Vagina (tissue), 2 donors: ENCODE data around the gene AMN1. TPM values are rescaled to one million over a fixed set of nuclear protein-coding genes. Genes with fewer than 3 reads are reported as not detected.

Experiments
- DNase-seq, 2 donors: peaks; one replicate each; pipeline ENCODE4 v3.0.0-alpha.2; 2017; ENCODE audit errors: extremely low spot score in 2 of 2
- H3K27ac ChIP-seq: fragments of 200-600 bp; sonication (generic); one replicate; pipeline ENCODE4 v1.5.1; 2019
- H3K27me3 ChIP-seq: fragments of 200-600 bp; sonication (generic); one replicate; pipeline ENCODE4 v1.5.1; 2019
- H3K36me3 ChIP-seq, 2 donors: fragments of 200-600 bp; sonication (generic); one replicate each; pipeline ENCODE4 v1.5.1; 2017 to 2019
- H3K4me1 ChIP-seq: fragments of 200-600 bp; sonication (generic); one replicate; pipeline ENCODE4 v1.5.1; 2019
- H3K4me3 ChIP-seq, 2 donors: fragments of 200-600 bp; sonication (generic); 1 replicate in 1 of 2; 2 replicates in 1 of 2; pipeline ENCODE4 v1.5.1; 2016 to 2019
- H3K9me3 ChIP-seq: fragments of 200-600 bp; sonication (generic); one replicate; pipeline ENCODE4 v1.5.1; 2019
- POLR2A ChIP-seq, 2 donors: fragments of 450-650 bp; IDR thresholded peaks; one replicate each; pipeline ENCODE4 v1.6.1; 2017; ENCODE audit warnings: antibody characterized with exemption in 2 of 2, mild to moderate bottlenecking in 2 of 2, moderate library complexity in 2 of 2
- POLR2AphosphoS5 ChIP-seq, 2 donors: sonication (generic); formaldehyde crosslinking; IDR thresholded peaks; one replicate each; pipeline ENCODE4 v1.9.0; 2017; ENCODE audit warnings: antibody characterized with exemption in 2 of 2, mild to moderate bottlenecking in 2 of 2, low read depth in 1 of 2; ENCODE audit not compliant: insufficient read depth in 1 of 2
- intact Hi-C: fragments of 100-400 bp; cut with DNase I; formaldehyde crosslinking; loops from one replicate; pipeline ENCODE4 v1.15.1; 2023
- total RNA-seq: library from RNA; depleted of rRNA; stranded (reverse); fragments of >200 nt; gene quantifications from one replicate; pipeline ENCODE4 v1.2.3, GENCODE V29; 2016
- TF ChIP-seq, protein P1 (sequence below), 3 experiments: fragments of 450-650 bp in 2 of 3; fragments of 200-600 bp in 1 of 3; sonication (generic) in 1 of 3; IDR thresholded peaks; one replicate each; pipeline ENCODE4 v1.5.1; 2017 to 2019; ENCODE audit warnings: antibody characterized with exemption in 3 of 3, mild to moderate bottlenecking in 2 of 3, moderate library complexity in 2 of 3

AMN1 gene
- total RNA-seq, 1 donor from 2014 or later = 5.9 TPM

DNA sequence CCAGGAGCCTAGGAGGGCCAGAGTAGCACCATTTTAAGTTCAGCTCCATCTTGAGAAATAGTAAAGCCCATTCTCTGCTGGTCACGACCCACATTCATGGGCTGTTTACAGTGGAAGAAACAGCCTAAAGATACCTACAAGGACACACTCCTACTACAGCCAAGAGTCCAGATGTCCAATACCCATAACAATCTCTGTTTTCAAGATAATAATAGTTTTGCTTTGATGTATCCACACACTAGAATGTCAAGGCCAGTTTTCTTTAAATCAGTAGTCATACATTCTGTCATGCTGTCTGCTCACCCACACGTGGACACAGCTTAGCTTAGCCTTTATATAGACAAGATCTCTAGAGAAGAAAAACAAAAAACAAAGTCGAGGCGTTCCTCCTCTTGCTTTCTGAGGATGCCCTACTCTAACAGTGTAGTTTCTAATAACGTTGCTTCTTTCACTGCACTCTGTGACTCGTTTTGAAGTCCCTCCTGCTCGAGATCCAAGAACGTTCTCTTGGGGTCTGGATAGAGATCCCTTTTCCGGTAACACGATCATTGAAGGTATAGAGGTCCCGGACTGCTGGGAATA, 87.2 kb downstream of the AMN1 start:
- no peaks in the 10 kb centered on the region for H3K27me3 ChIP-seq
- no peak for DNase-seq
- intact Hi-C loops = no loop called here
- H3K9me3 ChIP-seq = no peaks in the 10 kb centered on the region
- no peaks in the 10 kb centered on the region for H3K4me1 ChIP-seq
- TF ChIP-seq, protein P1, sequence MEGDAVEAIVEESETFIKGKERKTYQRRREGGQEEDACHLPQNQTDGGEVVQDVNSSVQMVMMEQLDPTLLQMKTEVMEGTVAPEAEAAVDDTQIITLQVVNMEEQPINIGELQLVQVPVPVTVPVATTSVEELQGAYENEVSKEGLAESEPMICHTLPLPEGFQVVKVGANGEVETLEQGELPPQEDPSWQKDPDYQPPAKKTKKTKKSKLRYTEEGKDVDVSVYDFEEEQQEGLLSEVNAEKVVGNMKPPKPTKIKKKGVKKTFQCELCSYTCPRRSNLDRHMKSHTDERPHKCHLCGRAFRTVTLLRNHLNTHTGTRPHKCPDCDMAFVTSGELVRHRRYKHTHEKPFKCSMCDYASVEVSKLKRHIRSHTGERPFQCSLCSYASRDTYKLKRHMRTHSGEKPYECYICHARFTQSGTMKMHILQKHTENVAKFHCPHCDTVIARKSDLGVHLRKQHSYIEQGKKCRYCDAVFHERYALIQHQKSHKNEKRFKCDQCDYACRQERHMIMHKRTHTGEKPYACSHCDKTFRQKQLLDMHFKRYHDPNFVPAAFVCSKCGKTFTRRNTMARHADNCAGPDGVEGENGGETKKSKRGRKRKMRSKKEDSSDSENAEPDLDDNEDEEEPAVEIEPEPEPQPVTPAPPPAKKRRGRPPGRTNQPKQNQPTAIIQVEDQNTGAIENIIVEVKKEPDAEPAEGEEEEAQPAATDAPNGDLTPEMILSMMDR (IDR thresholded peaks at IDR 0.05) = no peak
- TF ChIP-seq POLR2AphosphoS5 (IDR thresholded peaks at IDR 0.05; ENCODE audit: insufficient read depth in 1 of 2, low read depth in 1 of 2) (no peak), POLR2A (IDR thresholded peaks at IDR 0.05) (no peak)
- no peaks in the 10 kb centered on the region for H3K36me3 ChIP-seq
- H3K27ac ChIP-seq = no peak overlapping the region
- no peak overlapping the region for H3K4me3 ChIP-seq

DNA sequence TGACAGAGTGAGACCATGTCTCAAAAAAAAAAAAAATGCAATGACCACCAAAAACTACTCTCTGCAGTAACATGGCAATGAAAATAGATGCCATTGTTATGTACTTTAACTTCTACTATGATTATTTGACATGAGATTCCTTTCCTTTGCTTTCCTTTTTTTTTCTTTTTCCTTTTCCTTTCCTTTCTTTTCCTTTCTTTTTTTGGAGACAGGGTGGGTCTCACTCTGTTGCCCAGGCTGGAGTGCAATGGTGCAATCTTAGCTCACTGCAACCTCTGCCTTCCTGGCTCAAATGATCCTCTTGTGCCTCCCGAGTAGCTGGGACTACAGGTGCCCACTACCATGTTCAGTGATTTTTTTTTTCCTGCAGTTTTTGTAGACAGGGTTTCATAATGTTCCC, 94.2 kb downstream of the AMN1 start:
- no peaks in the 10 kb centered on the region for H3K36me3 ChIP-seq
- intact Hi-C loops = loop anchor here (5.0 to 10.0 kb wide), 2 partner anchors 232 to 380 kb away; no protein-coding TSS in a partner anchor
- H3K4me3 ChIP-seq = no peak overlapping the region
- H3K9me3 ChIP-seq = no peaks in the 10 kb centered on the region
- TF ChIP-seq, protein P1 (IDR thresholded peaks at IDR 0.05) = no peak
- TF ChIP-seq POLR2AphosphoS5 (IDR thresholded peaks at IDR 0.05; ENCODE audit: insufficient read depth in 1 of 2, low read depth in 1 of 2) (no peak), POLR2A (IDR thresholded peaks at IDR 0.05) (no peak)
- DNase-seq = no peak
- no peak overlapping the region for H3K27ac ChIP-seq
- no peaks in the 10 kb centered on the region for H3K27me3 ChIP-seq
- peaks cover 8% of the 10 kb centered on the region for H3K4me1 ChIP-seq

DNA sequence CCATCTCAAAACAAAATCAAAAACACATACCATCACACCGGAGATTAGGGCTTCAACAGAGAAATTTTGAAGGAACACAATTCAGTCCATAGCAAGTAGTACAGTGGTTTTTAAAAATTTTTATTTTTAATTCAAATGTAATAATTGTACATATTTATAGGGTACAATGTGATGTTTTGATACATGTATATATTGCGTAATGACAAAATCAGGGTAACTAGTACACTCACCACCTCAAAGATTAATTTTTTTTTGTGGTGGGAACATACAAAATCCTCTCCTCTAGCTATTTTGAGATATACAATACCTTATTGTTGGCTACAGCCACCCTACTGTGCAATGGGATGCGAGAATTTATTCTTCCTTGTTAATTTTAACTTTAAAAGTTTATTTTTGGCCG, 95.4 kb downstream of the AMN1 start:
- H3K9me3 ChIP-seq = no peaks in the 10 kb centered on the region
- no peak overlapping the region for H3K27ac ChIP-seq
- intact Hi-C loops = loop anchor here (10.0 kb wide), 1 partner anchor 379 kb away; no protein-coding TSS in a partner anchor
- H3K4me3 ChIP-seq = no peak overlapping the region
- no peaks in the 10 kb centered on the region for H3K36me3 ChIP-seq
- DNase-seq = no peak
- H3K27me3 ChIP-seq = no peaks in the 10 kb centered on the region
- peaks cover 11% of the 10 kb centered on the region for H3K4me1 ChIP-seq
- TF ChIP-seq, protein P1 (IDR thresholded peaks at IDR 0.05) = no peak
- TF ChIP-seq POLR2A (IDR thresholded peaks at IDR 0.05) (no peak), POLR2AphosphoS5 (IDR thresholded peaks at IDR 0.05; ENCODE audit: insufficient read depth in 1 of 2, low read depth in 1 of 2) (no peak)

DNA sequence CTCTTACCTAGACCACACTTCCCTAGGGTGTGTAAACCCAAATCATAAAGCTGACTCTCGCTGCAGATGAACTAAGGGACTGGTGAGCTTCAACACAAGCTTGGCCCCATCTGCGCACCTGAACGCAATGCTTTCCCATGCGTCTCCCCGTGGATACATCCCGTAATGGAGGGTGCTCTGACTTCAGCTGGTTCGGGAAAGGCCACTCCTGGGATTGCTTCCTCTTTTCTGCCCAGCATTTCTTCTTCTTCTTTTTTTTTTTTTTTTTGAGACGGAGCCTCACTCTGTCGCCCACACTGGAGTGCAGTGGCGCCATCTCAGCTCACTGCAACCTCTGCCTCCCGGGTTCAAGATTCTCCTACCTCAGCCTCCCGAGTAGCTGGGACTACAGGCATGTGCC, 97.0 kb downstream of the AMN1 start:
- Histone ChIP-seq H3K9me3 (no peaks in the 10 kb centered on the region), H3K27me3 (no peaks in the 10 kb centered on the region), H3K4me3 (no peak overlapping the region), H3K36me3 (no peaks in the 10 kb centered on the region), H3K27ac (no peak overlapping the region), H3K4me1 (peaks cover 11% of the 10 kb centered on the region)
- no peak for DNase-seq
- TF ChIP-seq POLR2AphosphoS5 (IDR thresholded peaks at IDR 0.05; ENCODE audit: insufficient read depth in 1 of 2, low read depth in 1 of 2) = no peak
- TF ChIP-seq, protein P1 (IDR thresholded peaks at IDR 0.05) = no peak
- TF ChIP-seq POLR2A (IDR thresholded peaks at IDR 0.05) = no peak
- intact Hi-C loops = loop anchor here (10.0 kb wide), 1 partner anchor 377 kb away; no protein-coding TSS in a partner anchor

DNA sequence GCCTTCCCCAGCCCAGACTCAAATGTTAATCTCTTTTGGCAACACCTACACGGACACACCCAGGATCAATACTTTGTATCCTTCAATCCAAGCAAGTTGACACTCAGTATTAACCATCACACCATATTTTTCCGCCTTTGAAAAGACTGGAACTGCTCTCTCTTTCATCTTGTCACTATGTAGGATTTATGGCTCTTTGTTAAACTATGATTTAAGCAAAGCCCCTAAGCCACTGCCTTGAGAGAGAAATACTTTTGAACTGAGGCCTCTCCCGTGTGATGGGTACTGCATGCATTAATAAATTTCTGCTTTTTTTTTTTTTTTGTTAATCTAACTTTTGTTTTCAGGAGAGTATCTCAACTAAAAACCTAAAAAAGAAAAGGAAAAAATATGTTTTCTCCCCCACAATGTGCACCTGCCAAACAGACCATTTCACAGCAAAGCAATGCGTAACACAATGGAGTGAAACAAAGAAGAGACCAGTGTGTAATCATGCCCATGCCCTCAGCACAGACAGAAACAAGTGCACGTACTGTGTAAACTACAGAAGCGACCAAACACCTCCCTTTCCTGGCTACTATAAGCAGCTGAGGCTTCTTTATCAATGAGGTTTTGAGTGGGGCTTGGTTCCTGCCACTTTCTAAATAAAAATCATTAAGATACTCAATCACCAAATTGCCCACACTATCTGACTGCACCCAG, 97.6 kb downstream of the AMN1 start:
- Histone ChIP-seq H3K36me3 (no peaks in the 10 kb centered on the region), H3K27ac (no peak overlapping the region), H3K27me3 (no peaks in the 10 kb centered on the region), H3K4me3 (no peak overlapping the region), H3K9me3 (no peaks in the 10 kb centered on the region), H3K4me1 (peaks cover 11% of the 10 kb centered on the region)
- DNase-seq = no peak
- TF ChIP-seq POLR2AphosphoS5 (IDR thresholded peaks at IDR 0.05; ENCODE audit: insufficient read depth in 1 of 2, low read depth in 1 of 2) (no peak), POLR2A (IDR thresholded peaks at IDR 0.05) (no peak)
- TF ChIP-seq, protein P1 (IDR thresholded peaks at IDR 0.05) = no peak
- intact Hi-C loops = loop anchor here (10.0 kb wide), 1 partner anchor 376 kb away; no protein-coding TSS in a partner anchor
